ENCODE data around the gene ENGASE. TPM values are rescaled to one million over a fixed set of nuclear protein-coding genes. Genes with fewer than 3 reads are reported as not detected.

ENGASE gene
- total RNA-seq, 2 donors from 2014 or later: 50.0 to 75.9 TPM

- peak overlapping the region; percentile 18 to 68 for H3K27ac ChIP-seq
- DNase-seq (ENCODE audit: low spot score): no peak
- no peak overlapping the region for H3K4me3 ChIP-seq
- ATAC-seq (ENCODE audit: insufficient number of reproducible peaks, low FRiP score, low read depth): peak; percentile 73
- H3K9me3 ChIP-seq: no peaks in the 10 kb centered on the region
- H3K4me1 ChIP-seq (ENCODE audit: control insufficient read depth in 1 of 2, low read depth in 2 of 2): peaks cover 38 to 81% of the 10 kb centered on the region in 2 donors
- H3K36me3 ChIP-seq: peaks cover 4% of the 10 kb centered on the region
- TF ChIP-seq CTCF (IDR thresholded peaks at IDR 0.05): no peak
- no peaks in the 10 kb centered on the region for H3K27me3 ChIP-seq (replicated peaks; ENCODE audit: insufficient read depth)
Measured at GRCh38 chr17:79036596-79036995, 38.0 kb upstream of the ENGASE start.

DNA sequence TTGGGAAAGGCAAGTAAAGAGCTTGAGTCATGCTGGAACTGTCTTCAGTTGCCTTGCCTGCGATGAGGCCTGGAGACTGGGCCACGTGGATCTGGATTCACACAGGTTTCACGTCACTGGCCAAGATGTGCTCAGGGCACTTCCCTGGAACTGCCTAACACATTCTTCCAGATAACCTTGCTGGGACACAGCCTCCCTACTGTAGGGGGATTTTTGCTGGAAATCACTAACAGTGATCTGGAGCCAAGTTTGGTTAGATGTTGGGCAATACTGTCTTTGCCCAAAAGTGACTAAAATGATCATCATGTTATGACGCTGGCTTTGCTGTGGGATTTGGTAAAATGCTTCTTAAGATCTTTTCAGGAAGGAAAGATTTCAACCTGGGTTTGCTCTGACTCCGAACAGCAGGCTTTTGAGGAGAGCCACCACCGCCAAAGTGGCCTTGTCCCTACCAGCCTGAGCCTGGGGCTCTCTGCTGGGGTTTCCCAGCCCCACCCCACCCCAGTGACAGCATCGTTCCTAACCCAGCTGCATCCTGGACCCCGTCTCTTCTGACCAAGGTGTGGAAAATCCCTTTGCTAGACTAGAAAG, 36.0 kb upstream of the ENGASE start:
- ATAC-seq (ENCODE audit: insufficient number of reproducible peaks, low FRiP score, low read depth): peak; percentile 50
- H3K9me3 ChIP-seq: no peaks in the 10 kb centered on the region
- H3K4me1 ChIP-seq (ENCODE audit: control insufficient read depth in 1 of 2, low read depth in 2 of 2): peaks cover 31 to 74% of the 10 kb centered on the region in 2 donors

GRCh38 chr17:79039171-79039570, 35.5 kb upstream of the ENGASE start:
- Histone ChIP-seq H3K4me3 (no peak overlapping the region), H3K36me3 (peaks cover 9% of the 10 kb centered on the region), H3K27ac (peak overlapping the region; percentile 50 to 68), H3K27me3 (replicated peaks; ENCODE audit: insufficient read depth) (no peaks in the 10 kb centered on the region), H3K4me1 (ENCODE audit: control insufficient read depth in 1 of 2, low read depth in 2 of 2) (peaks cover 26 to 69% of the 10 kb centered on the region in 2 donors), H3K9me3 (no peaks in the 10 kb centered on the region)
- DNase-seq (ENCODE audit: low spot score) (no peak), ATAC-seq (ENCODE audit: insufficient number of reproducible peaks, low FRiP score, low read depth) (no peak)
- TF ChIP-seq CTCF (IDR thresholded peaks at IDR 0.05): no peak

More for the DNA sequence above, 36.0 kb upstream of the ENGASE start:
- no peak overlapping the region for H3K4me3 ChIP-seq
- peaks cover 5% of the 10 kb centered on the region for H3K36me3 ChIP-seq
- H3K27me3 ChIP-seq (replicated peaks; ENCODE audit: insufficient read depth): no peaks in the 10 kb centered on the region
- no peak for TF ChIP-seq CTCF (IDR thresholded peaks at IDR 0.05)
- H3K27ac ChIP-seq: peak overlapping the region; percentile 50 to 68
- DNase-seq (ENCODE audit: low spot score): no peak

- H3K36me3 ChIP-seq: peaks cover 12% of the 10 kb centered on the region
- TF ChIP-seq CTCF (IDR thresholded peaks at IDR 0.05): no peak
- peaks cover 20 to 67% of the 10 kb centered on the region in 2 donors for H3K4me1 ChIP-seq (ENCODE audit: control insufficient read depth in 1 of 2, low read depth in 2 of 2)
- no peak for DNase-seq (ENCODE audit: low spot score)
- H3K4me3 ChIP-seq: no peak overlapping the region
- no peaks in the 10 kb centered on the region for H3K9me3 ChIP-seq
- no peaks in the 10 kb centered on the region for H3K27me3 ChIP-seq (replicated peaks; ENCODE audit: insufficient read depth)
- ATAC-seq (ENCODE audit: insufficient number of reproducible peaks, low FRiP score, low read depth): no peak
- no peak overlapping the region for H3K27ac ChIP-seq
Measured at GRCh38 chr17:79039886-79040285, 34.7 kb upstream of the ENGASE start.

DNA sequence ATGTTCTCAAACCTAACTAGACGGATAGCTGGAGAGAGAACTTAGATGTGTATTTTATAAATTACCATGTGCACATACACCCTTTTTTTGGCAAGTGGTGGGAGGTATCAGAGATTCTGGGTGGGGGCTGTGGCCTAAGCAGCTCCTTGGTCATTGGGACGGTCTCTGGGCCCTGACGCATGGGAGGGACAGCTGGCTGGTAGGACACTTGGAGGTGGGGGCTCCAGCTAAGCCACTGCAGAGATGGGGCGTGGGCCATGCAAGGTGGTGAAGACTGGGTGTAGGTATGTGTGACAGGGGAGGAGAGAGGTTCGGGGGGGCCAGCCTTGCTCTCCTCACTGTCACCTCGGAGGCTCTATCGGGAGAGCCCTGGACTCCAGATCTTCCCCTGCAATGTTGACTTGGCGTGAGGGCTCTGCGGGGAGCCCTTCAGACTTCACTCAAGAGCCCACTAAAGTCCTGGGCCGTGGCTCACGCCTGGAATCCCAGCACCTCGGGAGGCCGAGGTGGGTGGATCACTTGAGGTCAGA, 33.5 kb upstream of the ENGASE start:
- Histone ChIP-seq H3K27me3 (replicated peaks; ENCODE audit: insufficient read depth) (no peaks in the 10 kb centered on the region), H3K27ac (no peak overlapping the region), H3K9me3 (no peaks in the 10 kb centered on the region), H3K36me3 (peaks cover 13% of the 10 kb centered on the region), H3K4me3 (no peak overlapping the region), H3K4me1 (ENCODE audit: control insufficient read depth in 1 of 2, low read depth in 2 of 2) (peaks cover 15 to 67% of the 10 kb centered on the region in 2 donors)
- DNase-seq (ENCODE audit: low spot score) (no peak), ATAC-seq (ENCODE audit: insufficient number of reproducible peaks, low FRiP score, low read depth) (no peak)
- TF ChIP-seq CTCF (IDR thresholded peaks at IDR 0.05): no peak

Measured in thoracic aorta (tissue), 2 donors.